Mesodermal cell (in vitro differentiated cells): Measurements from ENCODE around the gene MCTP1.

Source experiments
- H3K27ac ChIP-seq: 2 replicates; pipeline ENCODE4 v1.7.0; 2013; ENCODE audit warnings: mild to moderate bottlenecking, low read depth, low read length, moderate library complexity; ENCODE audit not compliant: severe bottlenecking
- H3K36me3 ChIP-seq: 2 replicates; pipeline ENCODE4 v1.7.1; 2013; ENCODE audit warnings: mild to moderate bottlenecking, low read length, moderate library complexity; ENCODE audit not compliant: control insufficient read depth, insufficient read depth
- H3K4me1 ChIP-seq: one replicate; pipeline ENCODE4 v1.7.1; 2013; ENCODE audit warnings: mild to moderate bottlenecking, low read length; ENCODE audit not compliant: insufficient read depth, control insufficient read depth, poor library complexity, severe bottlenecking
- H3K4me3 ChIP-seq: 2 replicates; pipeline ENCODE4 v1.7.0; 2013; ENCODE audit warnings: low read length, control low read depth, mild to moderate bottlenecking; ENCODE audit not compliant: insufficient read depth, poor library complexity, severe bottlenecking; ENCODE audit errors: extremely low read depth
- H3K9me3 ChIP-seq: 2 replicates; pipeline ENCODE4 v1.7.1; 2013; ENCODE audit warnings: mild to moderate bottlenecking, low read length, moderate library complexity; ENCODE audit not compliant: control insufficient read depth
- whole genome bisulfite sequencing, 2 experiments: methylation state at CpG; one replicate each; pipeline ENCODE4 v1.1.5; 2013; ENCODE audit warnings: missing lambda C conversion rate in 2 of 2; ENCODE audit not compliant: insufficient coverage in 2 of 2; 5-methylcytosine and 5-hydroxymethylcytosine counted together

MCTP1 gene

DNA sequence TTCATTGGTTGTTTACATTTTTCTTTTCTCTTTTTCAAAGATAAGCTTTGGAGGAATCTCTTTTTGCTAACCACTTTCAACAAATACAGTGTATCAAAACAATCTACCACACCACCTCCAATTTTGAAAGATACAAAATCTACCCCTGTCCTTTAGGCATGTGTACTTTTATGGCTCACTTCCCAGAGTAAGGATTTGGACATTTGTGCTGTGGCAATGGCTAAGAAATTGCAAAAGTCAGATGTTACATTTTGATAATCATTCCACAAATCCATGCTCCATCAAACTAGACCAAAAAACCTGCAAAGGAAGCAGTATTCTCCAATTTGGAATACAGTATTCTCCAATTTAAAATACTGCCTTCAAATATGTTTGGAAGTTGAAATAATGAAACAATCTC lies 204.9 kb downstream of the MCTP1 start:
- no peaks in the 10 kb centered on the region for H3K36me3 ChIP-seq
- no peak overlapping the region for H3K27ac ChIP-seq
- no peaks in the 10 kb centered on the region for H3K9me3 ChIP-seq
- H3K4me3 ChIP-seq = peak overlapping the region; percentile 14
- H3K4me1 ChIP-seq = peaks cover 5% of the 10 kb centered on the region

DNA sequence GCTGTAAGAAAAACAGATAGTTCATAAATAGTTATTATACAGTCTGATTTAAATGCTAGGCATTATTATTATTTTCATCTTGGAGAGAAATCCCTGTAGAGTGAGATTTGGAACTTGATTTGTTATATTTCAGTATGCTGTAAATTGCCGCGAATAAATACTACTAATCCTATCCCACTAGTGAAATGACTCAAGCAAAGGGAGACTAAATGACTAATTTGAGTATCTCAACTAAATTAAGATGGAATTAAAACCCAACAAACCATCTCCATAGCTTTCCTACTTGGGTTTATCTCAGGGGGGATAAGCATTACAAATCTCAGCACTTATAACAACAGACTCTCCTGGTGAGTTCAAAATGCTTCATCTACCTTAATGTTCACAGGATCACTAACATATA lies 206.0 kb downstream of the MCTP1 start:
- Histone ChIP-seq H3K27ac (no peak overlapping the region), H3K36me3 (no peaks in the 10 kb centered on the region), H3K9me3 (no peaks in the 10 kb centered on the region), H3K4me3 (no peak overlapping the region), H3K4me1 (peaks cover 5% of the 10 kb centered on the region)
- no CpG with 5 or more reads among the region's 2 CpGs for WGBS, 2 experiments

DNA sequence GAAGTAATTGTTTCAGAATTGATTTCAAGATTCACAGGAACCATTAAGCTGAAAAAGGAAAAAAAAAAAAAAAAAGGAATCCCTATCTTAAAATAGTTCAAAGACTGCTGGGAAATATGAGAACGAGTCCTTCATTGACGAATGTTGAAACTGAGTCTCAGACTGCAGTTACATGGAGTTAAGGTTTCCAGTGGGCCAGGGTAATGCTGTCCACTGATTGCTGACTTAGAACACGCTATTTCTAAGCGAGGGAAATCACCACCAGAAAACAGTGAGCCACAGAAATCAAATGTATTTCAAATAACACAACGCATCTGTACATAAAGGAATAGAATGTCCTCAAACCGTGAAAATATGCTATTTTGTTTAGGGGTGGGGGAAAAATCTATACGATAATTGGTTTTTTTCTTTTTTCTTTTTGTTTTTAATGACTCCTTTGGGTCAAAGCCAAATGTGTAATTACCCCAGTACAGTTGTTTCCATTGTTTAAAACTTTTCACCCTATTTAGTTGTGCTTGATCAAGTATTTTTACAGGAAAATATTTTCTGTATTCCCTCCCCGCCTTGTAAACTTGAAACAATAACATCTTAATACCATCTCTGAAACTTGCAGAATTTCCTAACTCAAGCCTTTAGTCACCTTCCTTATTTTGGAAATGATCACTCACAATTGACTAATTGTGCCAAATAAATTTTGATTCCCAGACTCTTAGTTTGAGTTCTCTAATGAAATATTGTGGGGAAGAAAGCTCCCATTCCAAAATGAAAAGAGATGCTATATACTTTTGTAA lies 208.3 kb downstream of the MCTP1 start:
- H3K27ac ChIP-seq = no peak overlapping the region
- WGBS, 2 experiments = 83 to 91% methylated on average over 2 to 3 of the region's 8 CpGs
- no peaks in the 10 kb centered on the region for H3K9me3 ChIP-seq
- no peaks in the 10 kb centered on the region for H3K36me3 ChIP-seq
- no peaks in the 10 kb centered on the region for H3K4me1 ChIP-seq
- no peak overlapping the region for H3K4me3 ChIP-seq

DNA sequence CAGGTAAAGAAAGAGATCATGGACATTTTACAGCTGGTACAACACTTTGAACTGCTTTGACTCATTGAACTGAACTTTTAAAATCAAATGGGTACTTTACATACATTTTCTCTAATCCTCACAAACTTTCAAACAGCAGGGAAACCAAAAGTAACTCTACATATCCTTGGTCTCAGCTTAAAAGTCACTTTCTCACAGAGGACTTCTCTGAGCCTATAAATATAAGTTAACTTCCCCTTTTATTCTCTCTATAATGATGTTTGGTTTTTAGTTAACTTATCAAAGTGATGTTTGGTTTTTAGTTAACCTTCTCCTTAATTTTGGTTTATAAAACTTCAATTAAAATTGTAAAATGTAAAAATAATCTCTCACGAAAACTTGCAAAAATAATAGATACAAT lies 209.8 kb downstream of the MCTP1 start:
- Histone ChIP-seq H3K9me3 (no peaks in the 10 kb centered on the region), H3K4me3 (no peak overlapping the region), H3K36me3 (no peaks in the 10 kb centered on the region), H3K27ac (no peak overlapping the region), H3K4me1 (no peaks in the 10 kb centered on the region)
- WGBS, 2 experiments = no CpG with 5 or more reads among the region's 1 CpG

DNA sequence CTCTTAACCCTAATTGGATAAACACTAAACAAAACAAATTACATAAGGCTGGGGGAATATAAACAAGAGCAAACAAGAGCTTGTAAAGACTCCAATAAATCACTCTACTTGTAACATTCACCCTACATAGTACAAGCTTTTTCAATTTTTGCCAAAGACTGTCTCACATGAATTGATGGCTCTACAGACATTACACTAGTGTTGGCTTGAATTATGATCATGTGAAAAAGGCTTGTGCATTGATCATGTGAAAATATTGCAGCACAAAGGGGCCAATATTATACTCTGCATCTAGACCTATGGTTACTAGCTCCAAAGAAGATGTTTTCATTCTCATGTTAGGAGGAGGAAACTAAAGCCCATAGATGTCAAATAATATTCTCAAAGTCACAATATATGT lies 212.6 kb downstream of the MCTP1 start:
- Histone ChIP-seq H3K9me3 (no peaks in the 10 kb centered on the region), H3K4me1 (no peaks in the 10 kb centered on the region), H3K4me3 (no peak overlapping the region), H3K27ac (no peak overlapping the region), H3K36me3 (no peaks in the 10 kb centered on the region)

DNA sequence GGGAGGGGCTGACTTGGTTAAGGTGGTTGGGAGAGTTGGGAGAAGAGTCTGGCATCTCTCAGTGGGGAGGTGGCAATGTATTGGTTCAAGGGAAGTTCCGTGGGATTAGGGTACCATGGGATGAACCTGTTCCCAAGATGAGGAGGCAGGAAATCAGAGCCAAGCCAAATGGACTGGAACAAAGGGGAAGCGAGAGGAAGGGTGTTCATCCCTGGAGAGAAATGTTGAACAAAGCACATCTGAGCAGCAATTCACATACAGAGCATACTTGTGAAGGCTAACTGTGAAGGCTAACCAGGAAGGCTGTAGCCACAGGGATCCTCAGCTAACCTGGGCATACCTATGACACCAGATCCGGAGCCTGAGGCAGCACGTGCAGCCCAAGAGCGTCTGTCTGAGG lies 214.0 kb downstream of the MCTP1 start:
- 89 to 92% methylated on average over 5 of the region's 5 CpGs for WGBS, 2 experiments
- no peaks in the 10 kb centered on the region for H3K9me3 ChIP-seq
- no peaks in the 10 kb centered on the region for H3K36me3 ChIP-seq
- H3K4me3 ChIP-seq = no peak overlapping the region
- no peaks in the 10 kb centered on the region for H3K4me1 ChIP-seq
- no peak overlapping the region for H3K27ac ChIP-seq

DNA sequence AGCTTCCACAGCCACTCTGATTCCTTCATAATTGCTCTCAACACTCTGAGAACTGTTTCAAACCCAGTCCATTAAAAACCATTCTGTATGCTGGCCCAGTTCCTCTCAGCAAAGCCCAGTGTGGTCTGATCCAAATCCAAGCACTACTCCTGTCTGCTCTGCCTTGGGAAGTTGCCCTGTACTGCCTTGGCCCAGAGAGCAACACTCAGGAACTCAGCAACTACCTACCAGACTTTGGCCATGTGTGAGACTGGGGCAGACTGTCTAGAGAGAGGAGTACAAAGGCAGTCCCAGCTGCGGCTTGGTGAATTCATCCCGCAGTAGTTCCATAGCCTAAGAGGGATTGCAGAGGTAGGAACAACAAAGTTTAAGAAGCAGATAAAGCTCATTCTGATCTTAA lies 214.4 kb downstream of the MCTP1 start:
- Histone ChIP-seq H3K4me3 (no peak overlapping the region), H3K27ac (no peak overlapping the region), H3K36me3 (no peaks in the 10 kb centered on the region), H3K4me1 (no peaks in the 10 kb centered on the region), H3K9me3 (no peaks in the 10 kb centered on the region)
- 92 to 100% methylated on average over 2 of the region's 2 CpGs for WGBS, 2 experiments

DNA sequence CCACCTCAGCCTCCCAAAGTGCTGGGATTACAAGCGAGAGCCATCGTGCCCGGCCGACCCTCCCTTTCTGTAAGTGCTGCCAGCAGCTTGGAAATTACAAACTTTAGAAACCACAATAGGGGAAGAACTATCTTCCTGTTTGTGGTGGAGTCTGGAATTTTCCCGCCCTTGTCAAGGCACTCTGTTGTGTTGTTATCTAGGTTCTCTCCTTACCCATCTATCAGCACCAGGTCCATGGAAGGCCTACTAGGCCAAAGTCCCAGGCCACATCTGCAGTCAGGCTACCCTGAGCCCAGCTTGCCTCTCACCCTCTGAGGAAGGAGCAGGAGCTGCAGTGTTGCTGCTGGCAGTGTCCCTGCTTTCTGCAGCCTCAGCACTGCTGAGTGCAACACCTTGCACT lies 214.9 kb downstream of the MCTP1 start:
- Histone ChIP-seq H3K4me3 (no peak overlapping the region), H3K4me1 (no peaks in the 10 kb centered on the region), H3K27ac (no peak overlapping the region), H3K36me3 (no peaks in the 10 kb centered on the region), H3K9me3 (no peaks in the 10 kb centered on the region)
- 100% methylated on average over 1 of the region's 5 CpGs for WGBS, 2 experiments

DNA sequence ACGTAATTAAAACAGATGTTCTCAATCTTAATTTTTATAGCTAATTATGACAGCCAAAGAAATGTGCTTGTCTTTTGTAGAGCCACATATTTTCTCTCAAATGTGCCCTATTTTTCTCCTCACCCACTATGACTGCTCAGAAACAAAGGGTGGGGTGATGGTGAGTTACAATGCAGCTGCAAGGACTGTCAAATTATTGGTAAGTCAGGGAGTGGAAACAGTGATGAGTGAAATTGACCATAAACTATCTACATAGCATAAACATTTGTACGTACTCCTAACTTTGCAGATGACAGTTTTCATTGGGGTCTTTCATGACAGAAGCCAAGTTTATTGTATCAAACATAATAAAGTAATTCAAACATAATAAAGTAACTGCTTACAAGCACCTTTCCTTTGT lies 215.9 kb downstream of the MCTP1 start:
- H3K4me3 ChIP-seq = no peak overlapping the region
- WGBS, 2 experiments = no CpG with 5 or more reads among the region's 2 CpGs
- H3K27ac ChIP-seq = no peak overlapping the region
- H3K9me3 ChIP-seq = no peaks in the 10 kb centered on the region
- H3K4me1 ChIP-seq = no peaks in the 10 kb centered on the region
- no peaks in the 10 kb centered on the region for H3K36me3 ChIP-seq

DNA sequence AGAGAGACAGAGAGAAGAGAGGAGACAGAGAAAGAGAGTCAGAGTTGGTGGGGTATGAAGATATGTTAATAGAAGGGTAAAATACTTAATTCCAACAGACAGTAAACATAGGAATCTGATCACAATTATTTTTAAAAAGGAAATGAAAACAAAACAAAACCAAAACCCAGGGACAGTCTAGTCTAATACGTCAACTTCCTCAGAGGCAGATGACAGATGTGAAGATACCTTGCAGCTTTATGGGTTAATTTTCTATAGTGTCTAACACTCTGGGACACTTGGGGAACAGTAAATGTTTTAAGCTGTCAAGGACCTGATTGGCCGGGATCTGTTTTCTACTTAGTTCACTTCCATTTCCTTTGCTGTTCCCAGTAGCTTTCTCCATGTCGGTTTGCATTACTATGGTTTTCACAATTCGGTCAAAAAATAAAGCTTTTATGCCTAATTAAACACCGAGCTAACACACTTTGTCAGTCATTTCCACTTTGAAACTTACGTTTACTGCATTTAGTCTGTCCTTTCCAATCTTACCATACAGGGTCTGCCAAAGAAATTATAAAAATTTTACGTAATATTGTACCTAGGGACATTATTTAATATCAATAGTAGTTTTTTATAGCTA lies 216.5 kb downstream of the MCTP1 start:
- Histone ChIP-seq H3K36me3 (no peaks in the 10 kb centered on the region), H3K4me1 (no peaks in the 10 kb centered on the region)
- WGBS, 2 experiments = 88 to 94% methylated on average over 4 of the region's 7 CpGs

DNA sequence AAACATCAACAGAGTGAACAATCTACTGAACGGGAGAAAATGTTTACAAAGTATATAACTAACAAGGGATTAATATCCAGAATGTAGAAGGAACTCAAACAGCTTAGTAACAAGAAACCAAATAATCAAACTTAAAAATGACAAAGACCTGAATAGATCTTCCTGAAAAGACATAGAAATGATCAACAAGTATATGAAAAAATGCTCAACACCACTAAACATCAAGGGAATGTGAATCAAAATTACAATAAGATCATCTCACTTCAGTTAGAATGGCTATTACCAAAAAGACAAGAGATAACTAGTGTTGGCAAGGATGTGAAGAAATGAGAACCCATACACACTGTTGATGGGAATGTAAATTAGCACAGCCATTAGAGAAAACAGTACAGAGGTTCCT lies 218.8 kb downstream of the MCTP1 start:
- no peaks in the 10 kb centered on the region for H3K9me3 ChIP-seq
- WGBS, 2 experiments = no CpG with 5 or more reads among the region's 1 CpG
- no peak overlapping the region for H3K4me3 ChIP-seq
- no peak overlapping the region for H3K27ac ChIP-seq
- H3K4me1 ChIP-seq = no peaks in the 10 kb centered on the region
- no peaks in the 10 kb centered on the region for H3K36me3 ChIP-seq

More for the DNA sequence above, 216.5 kb downstream of the MCTP1 start:
- Histone ChIP-seq H3K9me3 (no peaks in the 10 kb centered on the region), H3K27ac (no peak overlapping the region), H3K4me3 (no peak overlapping the region)
